ENCODE results near the gene BRD3OS.

- TF ChIP-seq CTCF (IDR thresholded peaks at IDR 0.05) (no peak), POLR2AphosphoS5 (IDR thresholded peaks at IDR 0.05) (no peak)
These were observed 35.3 kb downstream of the BRD3OS start for GRCh38 chr9:134060546-134060945.

Measured in breast epithelium (tissue), 3 donors.